SKM-1 (cell line): ENCODE results near the gene FRMD7.
"Not testable (repeated sequence)": the region's sequence is repeated elsewhere in the genome, so short reads cannot be mapped to it uniquely, and the experiment has no call there.

Experiments used
- DNase-seq: peaks from one replicate; lab custom pipeline; 2025; ENCODE audit not compliant: unreplicated experiment; lab: John Stamatoyannopoulos, UW

Gene FRMD7, protein sequence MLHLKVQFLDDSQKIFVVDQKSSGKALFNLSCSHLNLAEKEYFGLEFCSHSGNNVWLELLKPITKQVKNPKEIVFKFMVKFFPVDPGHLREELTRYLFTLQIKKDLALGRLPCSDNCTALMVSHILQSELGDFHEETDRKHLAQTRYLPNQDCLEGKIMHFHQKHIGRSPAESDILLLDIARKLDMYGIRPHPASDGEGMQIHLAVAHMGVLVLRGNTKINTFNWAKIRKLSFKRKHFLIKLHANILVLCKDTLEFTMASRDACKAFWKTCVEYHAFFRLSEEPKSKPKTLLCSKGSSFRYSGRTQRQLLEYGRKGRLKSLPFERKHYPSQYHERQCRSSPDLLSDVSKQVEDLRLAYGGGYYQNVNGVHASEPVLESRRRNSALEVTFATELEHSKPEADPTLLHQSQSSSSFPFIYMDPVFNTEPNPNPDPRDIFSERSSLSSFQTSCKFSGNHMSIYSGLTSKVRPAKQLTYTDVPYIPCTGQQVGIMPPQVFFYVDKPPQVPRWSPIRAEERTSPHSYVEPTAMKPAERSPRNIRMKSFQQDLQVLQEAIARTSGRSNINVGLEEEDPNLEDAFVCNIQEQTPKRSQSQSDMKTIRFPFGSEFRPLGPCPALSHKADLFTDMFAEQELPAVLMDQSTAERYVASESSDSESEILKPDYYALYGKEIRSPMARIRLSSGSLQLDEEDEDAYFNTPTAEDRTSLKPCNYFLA

DNA sequence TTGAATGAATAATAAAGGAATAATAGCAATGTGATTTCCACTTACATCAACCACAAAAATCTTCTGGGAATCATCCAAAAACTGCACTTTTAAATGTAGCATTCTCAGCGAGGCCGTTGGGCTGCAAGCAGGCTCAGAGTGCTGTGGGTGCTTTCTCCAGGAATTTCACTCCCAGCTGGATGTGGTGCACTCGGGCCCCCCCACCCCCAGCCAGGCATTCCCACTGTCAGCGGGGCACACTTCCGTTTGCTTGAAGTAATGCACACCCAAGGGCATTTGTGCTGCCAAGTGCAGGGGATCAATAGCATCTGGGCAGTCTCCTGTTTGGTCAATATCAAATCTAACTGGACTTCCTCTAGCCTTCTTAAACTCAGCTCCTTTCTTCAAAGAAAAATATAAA lies at the start of gene FRMD7:
Gene FRMD7 (minus strand): TSS at position 278 of the 400 bp plus-strand sequence. CDS start 176 bp downstream, at position 102.
- no peak for DNase-seq

DNA sequence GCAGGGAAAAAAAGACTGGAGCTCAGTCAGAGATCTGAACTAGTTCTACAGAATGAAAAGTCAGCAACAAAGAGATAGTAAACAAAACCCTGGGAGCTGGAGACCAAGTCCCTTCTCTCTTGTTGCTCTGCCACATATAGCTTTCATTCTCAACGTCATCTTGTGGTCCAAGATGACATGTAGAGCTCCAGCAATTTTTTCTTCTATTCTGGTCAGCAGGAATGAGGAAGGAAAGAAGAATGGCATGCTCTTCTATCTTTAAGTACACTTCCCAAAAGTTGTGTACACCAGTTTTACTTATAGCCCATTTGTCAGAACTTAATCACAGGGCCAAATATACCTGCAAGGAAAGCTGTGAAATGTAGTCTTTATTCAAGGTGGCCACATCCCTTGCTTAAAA lies 45.8 kb upstream of the FRMD7 start:
- DNase-seq = no peak

DNA sequence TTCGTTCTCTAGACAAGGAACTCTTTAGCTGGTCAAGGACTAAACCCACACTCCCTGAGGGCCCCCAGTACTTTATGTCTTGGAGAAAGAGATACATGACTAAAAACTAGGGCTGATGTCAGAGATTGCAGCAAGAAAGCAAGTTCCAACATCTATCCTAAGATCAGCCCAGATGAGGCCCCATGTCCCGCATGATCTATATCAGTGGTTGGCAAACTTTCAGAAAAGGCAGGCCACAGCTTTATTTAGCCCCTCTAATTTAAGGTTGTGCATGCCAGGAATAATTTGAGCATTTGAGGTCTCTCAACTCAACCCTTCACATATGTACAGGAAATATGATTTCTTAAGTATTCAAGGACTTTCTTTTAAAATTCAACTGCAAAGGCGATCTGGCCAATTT lies 44.1 kb upstream of the FRMD7 start:
- no peak for DNase-seq

DNA sequence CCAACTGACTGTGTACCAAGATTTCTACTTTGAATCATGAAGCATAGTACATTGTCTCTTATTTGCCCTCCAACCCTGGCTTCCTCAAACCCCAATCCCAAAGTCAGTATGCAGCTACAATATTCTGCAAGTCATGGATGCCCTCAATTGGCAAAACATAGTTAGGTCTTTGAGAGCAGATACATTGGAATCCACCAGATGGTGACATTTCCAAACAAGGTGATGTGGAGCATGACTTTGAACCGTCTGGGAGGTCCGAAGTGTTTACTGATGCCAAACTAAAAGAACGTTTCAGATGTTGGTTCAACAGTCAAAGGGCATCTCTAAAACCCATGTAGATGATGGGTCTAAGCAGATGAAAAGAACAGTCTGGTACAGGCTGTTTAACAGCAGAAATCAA lies 43.7 kb upstream of the FRMD7 start:
- DNase-seq = no peak

DNA sequence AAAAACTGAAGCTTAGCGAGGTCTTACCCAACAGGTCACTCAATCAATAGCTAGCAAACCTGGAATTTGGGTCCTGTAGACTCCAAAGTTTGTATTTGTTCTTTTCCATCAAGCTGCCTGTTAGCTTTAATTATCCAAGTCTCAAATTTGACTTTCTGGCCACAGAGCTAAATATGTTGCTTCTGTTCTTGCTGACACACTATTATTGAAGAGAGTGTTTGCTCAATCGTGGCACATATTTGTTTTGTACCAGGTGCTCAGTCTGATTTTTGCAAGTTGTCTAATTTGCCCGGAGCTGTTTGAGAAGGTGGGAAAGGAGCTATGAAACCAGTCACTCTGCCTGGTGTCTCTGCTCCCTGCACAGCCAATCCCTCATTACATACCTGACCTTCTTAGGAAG lies 41.7 kb upstream of the FRMD7 start:
- no peak for DNase-seq

DNA sequence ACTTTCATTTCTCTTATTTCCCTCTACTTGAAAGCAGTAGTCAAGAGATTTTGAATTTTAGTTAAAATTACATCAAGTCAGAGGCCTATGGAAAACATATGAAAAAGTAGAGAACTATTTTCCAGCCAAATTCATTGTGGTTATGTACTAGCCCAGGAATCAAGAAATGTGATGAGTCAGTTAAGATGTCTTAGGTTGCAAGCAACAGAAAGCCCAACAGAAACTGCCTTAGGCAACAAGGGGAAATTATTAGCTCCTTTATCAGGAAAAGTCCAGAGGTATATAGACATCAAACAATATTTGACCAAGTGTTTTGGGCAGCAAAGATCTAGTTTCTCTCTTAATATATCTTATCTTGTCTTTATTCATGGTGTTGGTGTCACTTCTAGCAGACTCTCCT lies 37.8 kb upstream of the FRMD7 start:
- no peak for DNase-seq

DNA sequence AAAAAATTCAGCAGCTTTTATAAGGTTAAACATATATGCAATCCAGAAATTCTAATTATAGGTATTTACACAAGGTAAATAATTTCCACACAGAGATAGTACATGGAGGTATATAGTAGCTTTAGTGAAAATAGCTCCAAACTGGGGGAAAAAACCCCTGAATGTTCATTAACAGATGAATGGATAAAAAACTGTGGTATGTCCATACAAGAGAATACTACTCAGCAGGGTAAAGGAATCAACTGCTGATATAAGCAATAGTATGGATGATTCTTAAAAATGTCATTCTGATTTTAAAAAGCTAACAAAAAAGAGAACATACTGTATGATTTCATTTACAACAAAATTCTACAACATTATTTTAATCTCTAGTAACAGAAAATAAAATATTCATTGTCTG lies 37.2 kb upstream of the FRMD7 start:
- DNase-seq = no peak

DNA sequence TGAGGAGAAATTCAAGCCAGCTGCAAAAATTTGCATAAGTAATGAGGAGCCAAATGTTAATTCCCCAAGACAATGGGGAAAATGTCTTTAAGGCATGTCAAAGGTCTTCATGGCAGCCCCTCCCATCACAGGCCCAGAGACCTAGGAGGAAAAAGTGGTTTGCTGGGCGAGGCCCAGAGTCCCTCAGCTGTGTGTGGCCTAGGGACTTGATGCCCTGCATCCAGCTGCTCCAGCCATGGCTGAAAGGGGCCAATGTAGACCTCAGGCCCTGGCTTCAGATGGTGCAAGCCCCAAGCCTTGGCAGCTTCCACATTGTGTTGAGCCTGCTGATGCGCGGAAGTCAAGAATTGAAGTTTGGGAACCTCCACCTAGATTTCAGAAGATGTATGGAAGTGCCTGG lies 35.3 kb upstream of the FRMD7 start:
- not testable (repeated sequence) for DNase-seq

DNA sequence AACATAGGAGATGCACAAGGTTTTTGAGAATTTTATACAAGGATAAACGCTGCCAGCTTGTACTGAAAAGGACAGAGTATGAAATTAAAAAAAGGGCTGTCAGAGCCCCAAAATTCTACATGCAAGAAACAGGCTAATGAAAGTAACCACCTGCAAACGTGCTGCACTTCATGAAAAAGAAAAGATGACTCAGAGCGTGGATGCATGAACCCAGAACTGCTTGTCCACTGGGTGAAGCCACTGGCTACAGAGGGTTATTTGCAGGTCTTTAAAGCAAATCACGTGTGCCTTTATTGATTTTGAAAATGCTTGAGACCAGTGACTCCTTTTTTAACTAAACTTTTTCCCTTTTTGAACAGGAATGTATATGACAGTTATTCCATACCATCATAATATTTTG lies 25.3 kb upstream of the FRMD7 start:
- no peak for DNase-seq

DNA sequence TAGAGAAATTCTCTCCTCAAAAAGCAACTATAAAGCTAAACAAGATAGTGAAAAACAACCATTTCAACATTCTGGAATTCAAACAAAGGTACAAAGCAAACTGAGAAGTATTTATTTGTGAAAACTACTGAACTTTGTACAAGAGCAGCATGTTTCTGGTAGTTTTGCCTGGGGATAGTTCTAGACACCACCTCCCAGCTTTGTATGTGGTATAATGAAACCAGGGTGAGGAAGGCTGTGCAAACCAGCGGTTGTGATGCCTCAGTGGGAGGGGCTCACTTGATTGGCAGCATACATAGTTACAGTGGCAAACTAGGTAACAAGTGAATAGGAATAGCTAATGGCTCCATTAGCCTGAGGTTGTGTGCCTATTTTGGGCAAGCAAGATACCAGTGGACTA lies 18.6 kb upstream of the FRMD7 start:
- DNase-seq = no peak

DNA sequence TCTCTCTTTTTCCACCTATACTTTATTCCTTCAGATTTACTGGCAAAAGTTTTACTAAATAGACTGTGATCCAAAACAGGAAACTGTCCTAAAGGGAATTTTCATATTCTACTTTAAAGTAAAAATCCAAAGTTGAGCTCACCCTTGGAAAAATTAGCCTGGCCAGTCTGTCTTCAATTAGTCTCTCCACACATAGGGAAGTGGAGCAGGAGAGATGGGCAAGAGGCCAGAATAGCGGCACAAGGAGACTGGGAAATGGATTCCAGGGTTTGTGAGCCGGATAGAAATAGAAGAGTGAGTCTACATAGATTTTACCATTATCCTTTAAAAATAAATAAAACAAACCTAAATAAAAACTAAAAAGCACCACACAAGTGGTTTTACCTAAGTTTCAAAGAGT lies 16.2 kb upstream of the FRMD7 start:
- DNase-seq = no peak

DNA sequence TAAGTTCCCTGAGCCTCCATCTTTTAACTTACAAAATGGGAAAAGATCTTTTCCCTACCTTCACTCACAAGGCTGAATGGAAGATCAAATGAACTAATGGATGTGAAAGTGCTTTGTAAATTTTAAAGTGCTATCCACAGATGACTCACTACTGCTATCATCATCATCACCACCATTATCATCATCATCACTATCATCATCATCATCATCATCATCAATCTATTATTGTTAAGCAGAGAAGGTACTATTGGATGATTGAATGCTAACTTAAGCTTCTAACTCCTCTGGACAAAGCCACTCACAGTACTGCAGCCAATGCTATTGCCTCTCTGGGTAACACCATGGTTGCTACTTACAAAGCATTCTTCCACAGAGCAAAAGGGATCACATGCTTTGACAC lies 1.9 kb downstream of the FRMD7 start:
- DNase-seq = no peak

DNA sequence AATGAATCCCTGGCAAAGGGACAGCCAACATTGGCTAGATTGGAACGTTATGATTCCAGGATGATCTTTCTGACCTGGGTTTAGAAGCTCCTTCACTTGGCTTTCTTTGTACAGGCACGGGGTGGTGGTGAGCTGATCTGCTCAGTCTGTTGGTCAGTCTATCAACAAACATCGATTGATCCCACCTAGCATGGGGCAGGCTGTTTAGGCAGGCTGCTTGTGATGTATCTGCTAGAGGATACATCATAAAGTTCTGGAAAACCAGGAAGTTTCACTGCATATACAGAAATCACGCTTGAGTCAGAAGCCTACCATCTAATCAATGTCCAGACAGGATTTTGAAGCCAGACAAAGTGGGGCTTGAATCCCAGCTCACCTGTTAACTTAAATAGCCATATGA lies 6.9 kb downstream of the FRMD7 start:
- DNase-seq = no peak

DNA sequence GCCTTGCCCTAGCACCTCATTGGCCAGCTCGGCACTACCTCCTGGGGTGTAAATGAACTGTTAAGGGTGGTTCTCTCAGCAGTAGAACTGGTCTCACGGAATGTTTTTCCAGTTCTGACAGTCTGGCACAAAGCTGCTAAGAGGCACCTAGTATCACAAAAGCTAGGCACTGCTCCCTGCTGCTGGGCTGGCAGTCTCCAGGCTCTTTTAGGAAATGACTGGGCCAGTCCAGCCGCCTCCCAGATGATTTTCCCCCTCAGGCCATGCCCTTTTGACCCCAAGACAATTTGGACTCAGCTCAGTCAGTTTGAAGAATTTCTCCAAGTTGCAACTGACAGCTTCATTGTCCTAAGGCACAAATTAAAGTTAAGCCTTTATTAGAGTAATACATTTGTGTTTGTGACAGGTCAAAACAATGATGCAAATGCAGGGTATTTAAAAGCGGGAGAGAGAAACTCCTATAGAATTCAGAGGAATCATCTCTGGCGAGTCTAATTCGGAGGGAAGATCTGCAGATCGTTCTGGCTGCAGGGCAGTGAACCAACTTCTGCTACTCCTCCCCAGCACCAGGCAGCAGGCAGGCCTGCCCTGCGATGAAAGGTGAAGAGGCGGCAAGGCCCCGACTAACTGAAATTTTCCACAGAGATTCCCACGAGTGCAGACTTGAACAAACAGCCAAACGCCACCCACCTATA lies 7.9 kb downstream of the FRMD7 start:
- DNase-seq = no peak

DNA sequence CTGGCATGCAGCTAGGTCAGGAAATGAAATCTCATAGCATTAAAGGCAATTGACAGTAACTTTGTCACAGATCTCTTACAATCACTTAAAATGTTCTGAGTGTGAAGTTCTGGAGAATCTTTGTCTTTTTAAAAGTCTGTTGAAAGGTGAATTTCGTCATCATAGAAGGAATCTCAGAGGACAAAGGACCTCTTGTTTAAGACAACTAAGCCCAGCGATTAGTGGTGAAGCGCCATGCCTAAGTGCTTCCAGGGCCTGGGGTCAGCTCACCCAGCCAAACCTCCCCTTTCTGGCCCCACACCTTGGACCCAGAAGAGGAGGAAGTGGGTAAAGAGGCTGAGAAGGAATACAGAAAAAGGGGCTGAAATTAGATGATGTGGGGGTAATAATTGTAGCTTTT lies 8.5 kb downstream of the FRMD7 start:
- DNase-seq = no peak

DNA sequence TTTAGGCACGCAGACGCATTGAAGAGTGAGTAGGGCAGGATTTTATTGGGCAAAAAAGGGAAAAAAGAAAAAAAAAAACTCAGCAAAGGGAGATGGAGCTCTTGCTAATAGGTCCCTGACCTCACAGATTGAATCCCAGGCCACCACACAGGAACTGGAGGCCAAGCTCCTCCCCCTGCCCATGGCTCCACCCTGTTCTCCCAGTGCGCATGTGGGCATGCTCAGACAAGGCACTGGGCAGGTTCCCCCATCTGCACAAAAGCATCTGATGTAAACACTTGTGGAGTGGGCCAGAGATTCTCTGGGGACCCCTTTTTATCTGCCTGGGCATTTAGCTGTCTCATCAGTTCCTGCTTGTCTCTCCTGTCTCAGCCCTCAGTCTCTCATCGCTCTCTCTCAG lies 9.5 kb downstream of the FRMD7 start:
- no peak for DNase-seq

DNA sequence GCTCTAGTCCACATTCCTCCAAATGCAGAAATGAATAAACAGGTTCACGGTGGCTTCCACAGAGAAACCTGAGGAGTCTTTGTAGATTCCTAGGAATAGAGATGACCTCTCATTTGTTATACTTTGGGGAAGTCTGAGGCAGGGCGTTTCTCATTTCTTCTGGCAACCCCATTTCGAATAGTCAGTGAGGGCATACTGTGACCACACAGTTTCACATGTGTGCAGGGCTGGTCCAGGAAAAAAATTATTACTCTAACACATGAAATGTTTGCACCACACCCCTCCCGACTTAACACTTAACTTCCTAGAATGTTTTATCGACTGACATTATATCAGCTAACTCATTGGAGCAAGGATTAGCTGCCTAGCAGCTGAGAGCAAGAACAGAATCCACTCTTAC lies 12.0 kb downstream of the FRMD7 start:
- DNase-seq = no peak

DNA sequence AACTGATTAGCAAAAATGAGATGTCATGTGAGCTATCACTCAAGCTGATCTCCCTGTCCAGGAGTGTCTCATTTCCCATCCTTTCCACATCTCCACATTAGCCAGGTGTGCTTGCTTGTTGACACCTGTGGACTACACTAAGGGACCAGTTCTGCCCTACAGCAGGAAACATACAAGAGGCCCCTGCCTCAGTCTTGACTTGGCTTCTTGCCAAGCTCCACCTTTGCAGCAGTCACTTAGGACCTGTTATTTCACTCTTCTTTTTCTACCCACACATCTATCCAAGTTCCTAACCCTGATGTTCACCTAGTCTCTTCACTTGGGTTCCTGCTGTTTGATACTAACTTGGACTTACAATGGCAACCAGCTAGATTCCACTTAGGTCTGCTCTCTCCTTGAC lies 13.2 kb downstream of the FRMD7 start:
- no peak for DNase-seq

DNA sequence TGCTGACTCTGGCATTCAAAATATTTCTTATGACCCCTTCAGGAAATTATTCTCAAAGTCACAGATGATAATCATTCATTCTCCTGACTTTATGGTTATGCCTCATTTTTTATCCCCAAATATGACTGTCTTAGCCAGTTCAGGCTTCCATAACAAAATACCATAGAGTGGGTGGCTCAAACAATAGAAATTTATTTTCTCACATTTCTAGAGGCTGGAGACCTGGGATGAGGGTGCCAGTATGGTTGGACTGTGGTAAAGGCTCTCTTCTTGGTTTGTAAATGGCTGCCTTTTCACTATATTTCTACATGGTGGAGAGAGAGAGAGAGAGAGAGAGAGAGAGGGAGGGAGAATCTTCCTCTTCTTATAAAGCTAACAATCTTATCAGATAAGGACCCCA lies 20.5 kb downstream of the FRMD7 start:
- no peak for DNase-seq

DNA sequence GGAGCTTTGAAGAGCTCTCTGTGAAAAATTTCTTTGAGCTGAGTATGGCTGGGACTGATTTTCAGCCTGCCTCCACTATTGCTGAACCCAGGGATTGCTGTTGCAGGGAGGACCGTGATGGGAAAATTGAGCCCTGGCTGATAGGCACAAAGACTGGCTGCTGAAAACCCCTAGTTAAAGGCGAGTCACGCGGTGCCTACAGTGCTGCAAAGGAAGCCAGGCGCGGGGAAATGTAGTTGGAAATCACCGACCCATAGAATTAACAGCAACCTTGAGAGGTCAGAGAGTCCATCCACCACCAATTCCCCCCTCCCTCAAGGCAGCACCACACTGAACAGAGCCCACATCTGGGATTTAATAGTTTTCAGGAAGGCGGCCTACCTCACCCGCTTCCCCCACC lies 26.0 kb downstream of the FRMD7 start:
- no peak for DNase-seq

DNA sequence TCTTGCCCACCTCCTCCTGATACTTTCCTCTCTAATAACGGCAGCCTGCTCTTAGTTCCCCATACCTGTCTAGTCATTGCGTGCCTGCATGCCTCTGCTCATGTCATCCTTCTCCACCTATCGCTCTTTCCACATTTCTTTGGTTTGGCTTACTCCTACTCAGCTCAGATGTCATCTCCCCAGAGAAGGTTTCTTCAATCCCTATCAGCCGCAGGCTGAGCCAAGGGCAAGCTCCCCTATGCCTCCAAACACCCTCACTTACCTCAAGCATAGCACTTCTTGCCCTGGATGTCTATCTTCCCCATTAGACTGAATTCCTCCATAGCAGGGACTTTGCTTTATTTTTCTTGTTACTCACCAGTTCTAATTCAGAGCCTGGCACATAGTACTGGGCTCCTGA lies 26.6 kb downstream of the FRMD7 start:
- DNase-seq = no peak

DNA sequence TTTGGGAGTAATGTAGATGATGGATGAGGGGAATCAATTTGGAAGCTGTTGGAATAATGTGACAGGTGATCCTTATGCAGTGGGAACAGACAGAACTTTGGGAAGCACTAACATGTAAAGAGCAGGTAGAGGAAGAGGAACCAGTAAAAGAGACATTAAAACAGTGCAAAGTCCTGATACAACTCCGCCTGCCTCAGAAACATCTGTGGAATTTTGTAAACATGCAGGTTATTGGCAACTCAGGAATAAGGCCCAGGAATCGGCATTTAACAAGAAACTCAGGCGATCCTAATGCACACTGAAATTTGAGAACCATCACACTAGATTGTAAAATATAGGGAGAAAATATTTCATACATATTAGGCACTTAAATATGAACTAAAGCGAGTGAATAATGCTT lies 29.1 kb downstream of the FRMD7 start:
- not testable (repeated sequence) for DNase-seq
